ENCODE results near the gene CACFD1.

Gene CACFD1

GRCh38 chr9:133494636-133495326, 35.0 kb downstream of the CACFD1 start:
- DNase-seq (ENCODE audit: low read depth): no peak
- TF ChIP-seq, protein P1, sequence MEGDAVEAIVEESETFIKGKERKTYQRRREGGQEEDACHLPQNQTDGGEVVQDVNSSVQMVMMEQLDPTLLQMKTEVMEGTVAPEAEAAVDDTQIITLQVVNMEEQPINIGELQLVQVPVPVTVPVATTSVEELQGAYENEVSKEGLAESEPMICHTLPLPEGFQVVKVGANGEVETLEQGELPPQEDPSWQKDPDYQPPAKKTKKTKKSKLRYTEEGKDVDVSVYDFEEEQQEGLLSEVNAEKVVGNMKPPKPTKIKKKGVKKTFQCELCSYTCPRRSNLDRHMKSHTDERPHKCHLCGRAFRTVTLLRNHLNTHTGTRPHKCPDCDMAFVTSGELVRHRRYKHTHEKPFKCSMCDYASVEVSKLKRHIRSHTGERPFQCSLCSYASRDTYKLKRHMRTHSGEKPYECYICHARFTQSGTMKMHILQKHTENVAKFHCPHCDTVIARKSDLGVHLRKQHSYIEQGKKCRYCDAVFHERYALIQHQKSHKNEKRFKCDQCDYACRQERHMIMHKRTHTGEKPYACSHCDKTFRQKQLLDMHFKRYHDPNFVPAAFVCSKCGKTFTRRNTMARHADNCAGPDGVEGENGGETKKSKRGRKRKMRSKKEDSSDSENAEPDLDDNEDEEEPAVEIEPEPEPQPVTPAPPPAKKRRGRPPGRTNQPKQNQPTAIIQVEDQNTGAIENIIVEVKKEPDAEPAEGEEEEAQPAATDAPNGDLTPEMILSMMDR (IDR thresholded peaks at IDR 0.05; ENCODE audit: low read depth, low read length, missing control alignments): no peak

DNA sequence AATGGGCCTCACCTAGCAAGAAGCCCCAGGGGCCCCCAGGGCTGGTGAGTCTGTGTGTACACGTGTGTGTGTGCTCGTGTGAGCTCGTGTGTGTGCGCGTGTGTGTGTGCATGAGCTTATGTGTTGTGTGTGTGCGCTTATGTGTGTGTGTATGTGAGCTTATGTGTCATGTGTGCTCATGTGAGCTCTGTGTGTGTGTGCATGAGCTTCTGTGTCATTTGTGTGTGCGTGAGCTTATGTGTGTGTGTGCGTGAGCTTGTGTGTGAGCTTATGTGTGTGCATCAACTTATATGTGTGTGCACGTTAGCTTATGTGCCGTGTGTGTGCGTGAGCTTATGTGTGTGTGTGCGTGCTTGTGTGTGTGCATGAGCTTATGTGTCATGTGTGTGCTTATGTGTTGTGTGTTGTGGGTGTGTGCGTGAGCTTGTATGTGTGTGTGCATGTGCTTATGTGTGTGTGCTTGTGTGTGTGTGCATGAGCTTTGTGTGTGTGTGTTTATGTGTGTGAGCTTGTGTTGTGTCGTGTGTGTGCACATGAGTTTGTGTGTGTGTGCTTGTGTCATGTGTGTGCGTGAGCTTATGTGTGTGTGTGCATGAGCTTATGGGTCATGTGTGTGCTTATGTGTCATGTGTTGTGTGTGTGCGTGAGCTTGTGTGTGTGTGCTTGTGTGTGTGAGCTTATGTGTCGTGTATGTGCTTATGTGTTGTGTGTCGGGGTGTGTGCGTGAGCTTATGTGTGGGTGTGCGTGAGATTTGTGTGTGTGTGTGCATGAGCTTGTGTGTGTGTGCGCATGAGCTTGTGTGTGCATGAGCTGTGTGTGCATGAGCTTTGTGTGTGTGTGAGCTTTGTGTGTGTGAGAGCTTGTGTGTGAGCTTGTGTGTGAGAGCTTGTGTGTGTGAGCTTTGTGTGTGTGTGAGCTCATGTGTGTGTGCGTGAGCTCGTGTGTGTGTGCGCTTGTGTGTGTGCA, 35.8 kb downstream of the CACFD1 start:
- DNase-seq (ENCODE audit: low read depth): no peak
- no peak overlapping the region for H3K4me3 ChIP-seq (ENCODE audit: low read depth, low read length)
- TF ChIP-seq, protein P1 (IDR thresholded peaks at IDR 0.05; ENCODE audit: low read depth, low read length, missing control alignments): no peak

More at GRCh38 chr9:133494636-133495326, 35.0 kb downstream of the CACFD1 start:
- no peak overlapping the region for H3K4me3 ChIP-seq (ENCODE audit: low read depth, low read length)

- DNase-seq (ENCODE audit: low read depth): no peak
- TF ChIP-seq, protein P1 (IDR thresholded peaks at IDR 0.05; ENCODE audit: low read depth, low read length, missing control alignments): no peak
- no peak overlapping the region for H3K4me3 ChIP-seq (ENCODE audit: low read depth, low read length)
Measured at GRCh38 chr9:133496861-133497842, 37.4 kb downstream of the CACFD1 start.

DNA sequence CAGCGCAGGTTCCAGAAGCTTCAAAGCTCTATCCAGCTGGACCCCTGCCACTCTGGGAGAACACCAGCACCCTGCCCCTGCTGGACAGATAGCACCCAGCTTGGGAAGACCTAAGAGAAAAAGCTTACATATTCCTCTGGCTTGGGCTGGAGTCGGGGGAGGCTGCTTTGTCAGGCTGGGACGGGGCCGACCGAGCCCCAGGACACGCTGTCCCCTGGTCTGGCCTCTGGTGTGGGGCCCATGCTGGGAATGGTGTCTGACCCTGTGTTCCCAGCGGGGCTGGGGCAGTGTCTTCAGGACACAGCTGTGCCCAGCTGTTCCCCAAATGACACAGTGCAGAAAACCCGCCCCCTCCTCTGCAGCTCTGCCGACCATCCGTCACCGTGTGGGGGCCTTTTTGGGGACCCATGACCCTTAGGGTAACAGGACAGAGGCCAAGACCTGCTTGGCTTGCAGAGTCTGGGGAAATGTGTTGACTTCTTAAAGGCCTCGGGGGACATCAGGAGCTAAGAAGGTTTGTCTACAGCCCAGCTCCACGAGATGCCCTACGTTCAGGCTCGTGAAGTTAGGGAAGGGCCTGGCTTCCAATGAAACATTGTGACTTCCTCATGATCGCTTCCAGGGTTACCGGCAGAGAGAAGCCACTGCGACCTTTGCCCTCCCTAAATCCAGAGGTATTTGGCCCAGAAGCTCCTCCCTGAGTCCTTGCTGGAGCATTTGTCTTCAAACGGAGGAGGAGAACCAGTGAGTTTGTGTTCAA, 39.5 kb downstream of the CACFD1 start:
- TF ChIP-seq, protein P1 (IDR thresholded peaks at IDR 0.05; ENCODE audit: low read depth, low read length, missing control alignments): no peak
- no peak overlapping the region for H3K4me3 ChIP-seq (ENCODE audit: low read depth, low read length)
- no peak for DNase-seq (ENCODE audit: low read depth)

GRCh38 chr9:133499892-133500270, 40.1 kb downstream of the CACFD1 start:
- H3K4me3 ChIP-seq (ENCODE audit: low read depth, low read length): no peak overlapping the region
- DNase-seq (ENCODE audit: low read depth): no peak
- TF ChIP-seq, protein P1 (IDR thresholded peaks at IDR 0.05; ENCODE audit: low read depth, low read length, missing control alignments): no peak

- TF ChIP-seq, protein P1 (IDR thresholded peaks at IDR 0.05; ENCODE audit: low read depth, low read length, missing control alignments): no peak
- DNase-seq (ENCODE audit: low read depth): no peak
- no peak overlapping the region for H3K4me3 ChIP-seq (ENCODE audit: low read depth, low read length)
Measured at GRCh38 chr9:133502112-133502511, 42.3 kb downstream of the CACFD1 start.
